HepG2 (cell line): ENCODE results near the gene FAM118B. TPM values are rescaled to one million over a fixed set of nuclear protein-coding genes. Genes with fewer than 3 reads are reported as not detected.
A peak's percentile ranks its signal among the peaks of the same experiment; 100 is the strongest.

ENCODE experiments used
- ATM ChIP-seq: fragments of 450-650 bp; IDR thresholded peaks from 2 replicates; pipeline ENCODE4 v1.7.1; 2017; ENCODE audit warnings: mild to moderate bottlenecking, borderline replicate concordance
- CHCHD3 ChIP-seq: sonication (generic); formaldehyde crosslinking; IDR thresholded peaks from 2 replicates; pipeline ENCODE4 v1.8.0; 2022; ENCODE audit warnings: mild to moderate bottlenecking, missing genetic modification reagents, moderate library complexity
- FOSL2 ChIP-seq: sonication (generic); formaldehyde crosslinking; IDR thresholded peaks from 2 replicates; pipeline ENCODE4 v1.4.0; 2020; ENCODE audit warnings: missing genetic modification reagents
- KMT2B ChIP-seq: IDR thresholded peaks from 2 replicates; pipeline ENCODE4 v1.6.1; 2016; ENCODE audit warnings: missing genetic modification reagents, missing compliant biosample characterization
- NONO ChIP-seq, 2 experiments: fragments of 450-650 bp in 1 of 2; sonication (generic) in 1 of 2; formaldehyde crosslinking in 1 of 2; IDR thresholded peaks in 1 of 2; conservative IDR thresholded peaks in 1 of 2; 2 replicates each; pipeline versions ENCODE4 v1.6.1 to v1.8.0; 2017 to 2022; ENCODE audit warnings: mild to moderate bottlenecking in 1 of 2, missing genetic modification reagents in 1 of 2, moderate library complexity in 1 of 2
- SKI ChIP-seq: fragments of 450-650 bp; IDR thresholded peaks from one replicate; pipeline ENCODE4 v1.6.1; 2018; ENCODE audit warnings: mild to moderate bottlenecking; ENCODE audit not compliant: partially characterized antibody
- SMAD1 ChIP-seq: sonication (generic); formaldehyde crosslinking; IDR thresholded peaks from 2 replicates; pipeline ENCODE4 v1.4.0; 2020; ENCODE audit warnings: missing genetic modification reagents, low read depth, mild to moderate bottlenecking, borderline replicate concordance
- ZFP36L1 ChIP-seq: sonication (generic); formaldehyde crosslinking; IDR thresholded peaks from 2 replicates; pipeline ENCODE4 v1.8.0; 2022; ENCODE audit warnings: mild to moderate bottlenecking, missing genetic modification reagents, moderate library complexity
- ZNF235 ChIP-seq: sonication (generic); formaldehyde crosslinking; IDR thresholded peaks from 2 replicates; pipeline ENCODE4 v1.8.1; 2023; ENCODE audit warnings: mild to moderate bottlenecking, missing genetic modification reagents, borderline replicate concordance
- ZNF44 ChIP-seq: sonication (generic); formaldehyde crosslinking; IDR thresholded peaks from 2 replicates; pipeline ENCODE4 v1.5.1; 2020; ENCODE audit warnings: mild to moderate bottlenecking, missing genetic modification reagents
- ZNF451 ChIP-seq: sonication (generic); formaldehyde crosslinking; IDR thresholded peaks from 2 replicates; pipeline ENCODE4 v1.5.0; 2020; ENCODE audit warnings: mild to moderate bottlenecking, missing genetic modification reagents
- ZNF496 ChIP-seq: sonication (generic); formaldehyde crosslinking; IDR thresholded peaks from 2 replicates; pipeline ENCODE4 v1.8.1; 2023; ENCODE audit warnings: mild to moderate bottlenecking, moderate library complexity, missing genetic modification reagents; ENCODE audit not compliant: insufficient replicate concordance
- ZNF589 ChIP-seq: sonication (generic); formaldehyde crosslinking; conservative IDR thresholded peaks from 2 replicates; pipeline ENCODE4 v1.8.0; 2022; ENCODE audit warnings: mild to moderate bottlenecking, moderate library complexity, missing genetic modification reagents
- ZNF724P ChIP-seq: sonication (generic); formaldehyde crosslinking; IDR thresholded peaks from 2 replicates; pipeline ENCODE4 v1.8.0; 2022; ENCODE audit warnings: missing genetic modification reagents, borderline replicate concordance
- polyA plus RNA-seq, 8 experiments: library from polyadenylated mRNA; depleted of rRNA in 3 of 8; stranded (reverse) in 7 of 8; unstranded in 1 of 8; fragments of >200 nt; fragmentation: Illumina TruSeq in 4 of 8; extraction: Trizol in 4 of 8; gene quantifications; 2 replicates each; pipeline versions ENCODE4 v1.2.1 to v1.2.3, GENCODE V29; 2011 to 2016; ENCODE audit warnings: low read depth in 4 of 8, missing spikeins in 1 of 8, mixed read lengths in 1 of 8; ENCODE audit not compliant: insufficient read depth in 1 of 8
- total RNA-seq, 5 experiments: library from RNA; depleted of rRNA; stranded (reverse); fragments of >200 nt; fragmentation: Illumina TruSeq; extraction: Trizol; gene quantifications; 2 replicates each; pipeline ENCODE4 v1.2.3, GENCODE V29; 2016; ENCODE audit warnings: low read depth in 1 of 5
- TF ChIP-seq, protein P1 (sequence below): sonication (generic); formaldehyde crosslinking; IDR thresholded peaks from 2 replicates; pipeline ENCODE4; 2020; ENCODE audit warnings: missing genetic modification reagents, mild to moderate bottlenecking, borderline replicate concordance
- TF ChIP-seq, protein P2 (sequence below): sonication (generic); formaldehyde crosslinking; IDR thresholded peaks from 2 replicates; pipeline ENCODE4 v1.4.0; 2020; ENCODE audit warnings: missing genetic modification reagents
- TF ChIP-seq, protein P3 (sequence below): fragments of 450-650 bp; IDR thresholded peaks from 2 replicates; pipeline ENCODE4 v1.6.1; 2017; ENCODE audit warnings: mild to moderate bottlenecking
- TF ChIP-seq, protein P4 (sequence below): sonication (generic); formaldehyde crosslinking; IDR thresholded peaks from 2 replicates; pipeline ENCODE4 v1.8.0; 2022; ENCODE audit warnings: missing genetic modification reagents, mild to moderate bottlenecking, moderate library complexity, borderline replicate concordance

The FAM118B gene
- total and polyA plus RNA-seq, 2 of the 13 experiments (the other 11 are each of a cell fraction or from before 2014, with no cell fraction given), result 10.2 to 25.7 TPM

DNA sequence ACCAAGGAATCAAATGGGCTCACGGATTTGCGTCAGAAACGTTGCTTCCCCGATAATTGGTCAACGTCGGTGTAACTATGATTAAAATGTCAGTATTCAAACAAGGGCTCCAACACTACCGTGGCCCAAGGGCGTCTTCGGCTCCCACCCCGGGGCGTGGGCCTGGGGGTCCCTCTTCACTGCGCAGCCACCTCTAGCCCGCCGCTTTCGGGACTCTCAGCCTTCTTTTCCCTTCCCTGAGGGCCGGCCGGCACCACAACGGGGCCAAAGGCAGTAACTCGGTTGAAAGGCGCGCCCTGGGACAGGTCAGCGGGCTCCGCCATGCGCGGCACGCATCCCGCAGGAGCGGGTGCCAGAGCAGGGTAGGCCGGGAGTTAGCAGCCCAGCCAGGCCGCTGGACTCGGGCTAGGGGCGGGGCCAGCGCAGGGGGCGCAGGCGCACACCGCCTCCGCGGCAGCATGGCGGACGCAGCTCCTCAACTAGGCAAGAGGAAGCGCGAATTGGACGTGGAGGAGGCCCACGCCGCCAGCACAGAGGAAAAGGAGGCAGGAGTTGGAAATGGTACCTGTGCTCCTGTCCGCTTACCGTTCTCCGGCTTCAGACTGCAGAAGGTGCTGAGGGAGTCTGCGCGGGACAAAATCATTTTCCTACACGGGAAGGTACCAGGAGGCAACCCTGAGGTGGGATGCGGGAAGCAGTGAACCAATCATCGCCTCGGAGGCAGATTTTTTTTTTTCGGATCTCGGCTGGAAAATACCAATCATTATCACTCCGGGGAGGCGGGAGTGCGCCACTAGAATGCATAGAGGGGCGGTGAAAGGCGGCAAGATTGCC is 92.3 kb downstream of the FAM118B start, which contains the start of gene DCPS (continued):
- TF ChIP-seq, protein P1, sequence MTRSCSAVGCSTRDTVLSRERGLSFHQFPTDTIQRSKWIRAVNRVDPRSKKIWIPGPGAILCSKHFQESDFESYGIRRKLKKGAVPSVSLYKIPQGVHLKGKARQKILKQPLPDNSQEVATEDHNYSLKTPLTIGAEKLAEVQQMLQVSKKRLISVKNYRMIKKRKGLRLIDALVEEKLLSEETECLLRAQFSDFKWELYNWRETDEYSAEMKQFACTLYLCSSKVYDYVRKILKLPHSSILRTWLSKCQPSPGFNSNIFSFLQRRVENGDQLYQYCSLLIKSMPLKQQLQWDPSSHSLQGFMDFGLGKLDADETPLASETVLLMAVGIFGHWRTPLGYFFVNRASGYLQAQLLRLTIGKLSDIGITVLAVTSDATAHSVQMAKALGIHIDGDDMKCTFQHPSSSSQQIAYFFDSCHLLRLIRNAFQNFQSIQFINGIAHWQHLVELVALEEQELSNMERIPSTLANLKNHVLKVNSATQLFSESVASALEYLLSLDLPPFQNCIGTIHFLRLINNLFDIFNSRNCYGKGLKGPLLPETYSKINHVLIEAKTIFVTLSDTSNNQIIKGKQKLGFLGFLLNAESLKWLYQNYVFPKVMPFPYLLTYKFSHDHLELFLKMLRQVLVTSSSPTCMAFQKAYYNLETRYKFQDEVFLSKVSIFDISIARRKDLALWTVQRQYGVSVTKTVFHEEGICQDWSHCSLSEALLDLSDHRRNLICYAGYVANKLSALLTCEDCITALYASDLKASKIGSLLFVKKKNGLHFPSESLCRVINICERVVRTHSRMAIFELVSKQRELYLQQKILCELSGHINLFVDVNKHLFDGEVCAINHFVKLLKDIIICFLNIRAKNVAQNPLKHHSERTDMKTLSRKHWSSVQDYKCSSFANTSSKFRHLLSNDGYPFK (CRISPR knock-in tag), result peak; percentile 85; the same call in 1 of the 2 replicates
- TF ChIP-seq CHCHD3 (CRISPR knock-in tag) (no peak), ZNF235 (CRISPR knock-in tag) (peak; percentile 84), ZNF451 (CRISPR knock-in tag) (peak; percentile 81), SMAD1 (CRISPR knock-in tag) (peak; percentile 77; the same call in 1 of the 2 replicates), ZNF724P (CRISPR knock-in tag) (peak; percentile 82; the same call in 1 of the 2 replicates), ZNF589 (CRISPR knock-in tag) (peak; percentile 86; the same call in 1 of the 2 replicates), SKI (no peak), NONO (IDR thresholded peaks at IDR 0.05) (no peak), NONO (CRISPR knock-in tag; conservative IDR thresholded peaks at IDR 0.05) (peak; percentile 96), FOSL2 (CRISPR knock-in tag) (peak; percentile 28; the same call in 1 of the 2 replicates), ATM (no peak), ZNF496 (CRISPR knock-in tag) (no peak), ZFP36L1 (CRISPR knock-in tag) (peak; percentile 100), ZNF44 (peak; percentile 81; the same call in 1 of the 2 replicates), KMT2B (CRISPR knock-in tag) (peak; percentile 89)
- TF ChIP-seq, protein P2, sequence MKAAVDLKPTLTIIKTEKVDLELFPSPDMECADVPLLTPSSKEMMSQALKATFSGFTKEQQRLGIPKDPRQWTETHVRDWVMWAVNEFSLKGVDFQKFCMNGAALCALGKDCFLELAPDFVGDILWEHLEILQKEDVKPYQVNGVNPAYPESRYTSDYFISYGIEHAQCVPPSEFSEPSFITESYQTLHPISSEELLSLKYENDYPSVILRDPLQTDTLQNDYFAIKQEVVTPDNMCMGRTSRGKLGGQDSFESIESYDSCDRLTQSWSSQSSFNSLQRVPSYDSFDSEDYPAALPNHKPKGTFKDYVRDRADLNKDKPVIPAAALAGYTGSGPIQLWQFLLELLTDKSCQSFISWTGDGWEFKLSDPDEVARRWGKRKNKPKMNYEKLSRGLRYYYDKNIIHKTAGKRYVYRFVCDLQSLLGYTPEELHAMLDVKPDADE (CRISPR knock-in tag), result no peak
- TF ChIP-seq, protein P3, sequence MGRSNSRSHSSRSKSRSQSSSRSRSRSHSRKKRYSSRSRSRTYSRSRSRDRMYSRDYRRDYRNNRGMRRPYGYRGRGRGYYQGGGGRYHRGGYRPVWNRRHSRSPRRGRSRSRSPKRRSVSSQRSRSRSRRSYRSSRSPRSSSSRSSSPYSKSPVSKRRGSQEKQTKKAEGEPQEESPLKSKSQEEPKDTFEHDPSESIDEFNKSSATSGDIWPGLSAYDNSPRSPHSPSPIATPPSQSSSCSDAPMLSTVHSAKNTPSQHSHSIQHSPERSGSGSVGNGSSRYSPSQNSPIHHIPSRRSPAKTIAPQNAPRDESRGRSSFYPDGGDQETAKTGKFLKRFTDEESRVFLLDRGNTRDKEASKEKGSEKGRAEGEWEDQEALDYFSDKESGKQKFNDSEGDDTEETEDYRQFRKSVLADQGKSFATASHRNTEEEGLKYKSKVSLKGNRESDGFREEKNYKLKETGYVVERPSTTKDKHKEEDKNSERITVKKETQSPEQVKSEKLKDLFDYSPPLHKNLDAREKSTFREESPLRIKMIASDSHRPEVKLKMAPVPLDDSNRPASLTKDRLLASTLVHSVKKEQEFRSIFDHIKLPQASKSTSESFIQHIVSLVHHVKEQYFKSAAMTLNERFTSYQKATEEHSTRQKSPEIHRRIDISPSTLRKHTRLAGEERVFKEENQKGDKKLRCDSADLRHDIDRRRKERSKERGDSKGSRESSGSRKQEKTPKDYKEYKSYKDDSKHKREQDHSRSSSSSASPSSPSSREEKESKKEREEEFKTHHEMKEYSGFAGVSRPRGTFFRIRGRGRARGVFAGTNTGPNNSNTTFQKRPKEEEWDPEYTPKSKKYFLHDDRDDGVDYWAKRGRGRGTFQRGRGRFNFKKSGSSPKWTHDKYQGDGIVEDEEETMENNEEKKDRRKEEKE, result no peak
- TF ChIP-seq, protein P4, sequence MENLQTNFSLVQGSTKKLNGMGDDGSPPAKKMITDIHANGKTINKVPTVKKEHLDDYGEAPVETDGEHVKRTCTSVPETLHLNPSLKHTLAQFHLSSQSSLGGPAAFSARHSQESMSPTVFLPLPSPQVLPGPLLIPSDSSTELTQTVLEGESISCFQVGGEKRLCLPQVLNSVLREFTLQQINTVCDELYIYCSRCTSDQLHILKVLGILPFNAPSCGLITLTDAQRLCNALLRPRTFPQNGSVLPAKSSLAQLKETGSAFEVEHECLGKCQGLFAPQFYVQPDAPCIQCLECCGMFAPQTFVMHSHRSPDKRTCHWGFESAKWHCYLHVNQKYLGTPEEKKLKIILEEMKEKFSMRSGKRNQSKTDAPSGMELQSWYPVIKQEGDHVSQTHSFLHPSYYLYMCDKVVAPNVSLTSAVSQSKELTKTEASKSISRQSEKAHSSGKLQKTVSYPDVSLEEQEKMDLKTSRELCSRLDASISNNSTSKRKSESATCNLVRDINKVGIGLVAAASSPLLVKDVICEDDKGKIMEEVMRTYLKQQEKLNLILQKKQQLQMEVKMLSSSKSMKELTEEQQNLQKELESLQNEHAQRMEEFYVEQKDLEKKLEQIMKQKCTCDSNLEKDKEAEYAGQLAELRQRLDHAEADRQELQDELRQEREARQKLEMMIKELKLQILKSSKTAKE (CRISPR knock-in tag), result 0 out of 2 replicates have a peak, but pooled peaks have one; percentile 22
